SK-N-SH (cell line): ENCODE results near the gene CPN2.

Source experiments
- CHD2 ChIP-seq: fragments of 150-350 bp; IDR thresholded peaks from 2 replicates; pipeline ENCODE4 v1.6.1; 2018; ENCODE audit warnings: low read length; ENCODE audit not compliant: partially characterized antibody
- EP300 ChIP-seq, 2 experiments: IDR thresholded peaks; 2 replicates each; pipeline versions ENCODE4 v1.4.0 to v1.6.1; 2012; ENCODE audit warnings: borderline replicate concordance in 1 of 2, low read depth in 1 of 2, low read length in 1 of 2
- EZH2phosphoT487 ChIP-seq: fragments of 200-600 bp; sonication (generic); IDR thresholded peaks from 2 replicates; pipeline ENCODE4 v1.6.1; 2017; ENCODE audit warnings: low read depth, mixed run types, mild to moderate bottlenecking, antibody characterized with exemption, moderate library complexity, borderline replicate concordance
- FOXM1 ChIP-seq: IDR thresholded peaks from 2 replicates; pipeline ENCODE4 v1.4.0; 2012; ENCODE audit warnings: low read depth, mild to moderate bottlenecking
- MEF2A ChIP-seq: IDR thresholded peaks from 2 replicates; pipeline ENCODE4 v1.4.0; 2012; ENCODE audit warnings: low read depth, borderline replicate concordance
- POLR2AphosphoS5 ChIP-seq: IDR thresholded peaks from 2 replicates; pipeline ENCODE4 v1.6.1; 2012; ENCODE audit warnings: low read depth, low read length
- RAD21 ChIP-seq: IDR thresholded peaks from 2 replicates; pipeline ENCODE4 v1.6.1; 2012; ENCODE audit warnings: mild to moderate bottlenecking, low read length
- RFX5 ChIP-seq: IDR thresholded peaks from 2 replicates; pipeline ENCODE4 v1.6.1; 2012; ENCODE audit warnings: mild to moderate bottlenecking, improper control_type of control experiment, low read length
- SMC3 ChIP-seq: IDR thresholded peaks from 2 replicates; pipeline ENCODE4 v1.6.1; 2012; ENCODE audit warnings: low read depth, low read length, improper control_type of control experiment
- TF ChIP-seq, protein P1 (sequence below): fragments of 200-600 bp; sonication (generic); IDR thresholded peaks from 2 replicates; pipeline ENCODE4 v1.6.1; 2017; ENCODE audit warnings: antibody characterized with exemption, mild to moderate bottlenecking, moderate library complexity
- TF ChIP-seq, protein P2 (sequence below): IDR thresholded peaks from 2 replicates; pipeline ENCODE4 v1.6.1; 2012; ENCODE audit warnings: mild to moderate bottlenecking, low read depth, low read length, moderate library complexity
- TF ChIP-seq, protein P3 (sequence below): IDR thresholded peaks from 2 replicates; pipeline ENCODE4 v1.4.0; 2012; ENCODE audit warnings: low read depth
- TF ChIP-seq, protein P4 (sequence below): IDR thresholded peaks from 2 replicates; pipeline ENCODE4 v1.4.0; 2012; ENCODE audit warnings: low read depth, borderline replicate concordance
- TF ChIP-seq, protein P5 (sequence below): fragments of 150-350 bp; IDR thresholded peaks from 2 replicates; pipeline ENCODE4 v1.6.1; 2017; ENCODE audit warnings: antibody characterized with exemption, low read length, low read depth, borderline replicate concordance

DNA sequence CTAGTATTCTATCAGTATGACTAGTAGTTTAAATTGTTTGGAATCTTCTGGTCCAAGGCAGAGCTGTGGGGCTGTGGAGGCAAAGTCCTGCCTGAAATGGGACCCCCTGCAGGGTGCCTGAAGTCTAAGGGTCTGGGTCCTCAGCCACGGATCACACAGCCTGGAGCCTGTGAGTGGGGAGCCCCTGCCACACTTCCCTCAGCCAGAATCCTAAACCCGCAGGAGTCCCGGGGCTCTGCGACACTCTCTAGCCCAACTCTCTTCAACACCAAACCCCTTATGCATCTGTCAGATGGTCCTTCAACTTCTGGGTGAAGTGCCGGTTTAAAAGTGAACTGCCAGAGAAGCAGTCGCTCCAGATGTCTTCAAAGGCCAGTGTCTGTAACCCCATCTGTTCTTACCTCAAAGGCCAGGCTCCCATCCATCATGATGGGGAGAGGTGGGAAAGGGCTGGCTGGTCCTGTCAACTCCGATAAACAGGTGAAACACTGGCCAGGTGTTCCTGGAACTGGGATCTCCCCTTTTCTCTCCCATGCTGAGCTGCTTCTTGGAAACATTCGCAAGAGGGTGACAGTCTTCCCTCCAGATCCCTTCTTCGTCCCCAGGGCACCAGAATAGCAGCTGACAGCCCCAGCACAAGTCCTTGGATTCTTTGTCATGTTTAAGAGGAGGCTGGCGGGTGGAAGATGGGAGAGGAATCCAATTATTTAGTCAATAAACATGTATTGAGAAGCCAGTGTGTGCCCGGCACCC lies 45.6 kb downstream of the CPN2 start:
- TF ChIP-seq, protein P1, sequence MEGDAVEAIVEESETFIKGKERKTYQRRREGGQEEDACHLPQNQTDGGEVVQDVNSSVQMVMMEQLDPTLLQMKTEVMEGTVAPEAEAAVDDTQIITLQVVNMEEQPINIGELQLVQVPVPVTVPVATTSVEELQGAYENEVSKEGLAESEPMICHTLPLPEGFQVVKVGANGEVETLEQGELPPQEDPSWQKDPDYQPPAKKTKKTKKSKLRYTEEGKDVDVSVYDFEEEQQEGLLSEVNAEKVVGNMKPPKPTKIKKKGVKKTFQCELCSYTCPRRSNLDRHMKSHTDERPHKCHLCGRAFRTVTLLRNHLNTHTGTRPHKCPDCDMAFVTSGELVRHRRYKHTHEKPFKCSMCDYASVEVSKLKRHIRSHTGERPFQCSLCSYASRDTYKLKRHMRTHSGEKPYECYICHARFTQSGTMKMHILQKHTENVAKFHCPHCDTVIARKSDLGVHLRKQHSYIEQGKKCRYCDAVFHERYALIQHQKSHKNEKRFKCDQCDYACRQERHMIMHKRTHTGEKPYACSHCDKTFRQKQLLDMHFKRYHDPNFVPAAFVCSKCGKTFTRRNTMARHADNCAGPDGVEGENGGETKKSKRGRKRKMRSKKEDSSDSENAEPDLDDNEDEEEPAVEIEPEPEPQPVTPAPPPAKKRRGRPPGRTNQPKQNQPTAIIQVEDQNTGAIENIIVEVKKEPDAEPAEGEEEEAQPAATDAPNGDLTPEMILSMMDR, result no peak
- no peak for TF ChIP-seq RFX5
- no peak for TF ChIP-seq RAD21
- TF ChIP-seq, protein P2, sequence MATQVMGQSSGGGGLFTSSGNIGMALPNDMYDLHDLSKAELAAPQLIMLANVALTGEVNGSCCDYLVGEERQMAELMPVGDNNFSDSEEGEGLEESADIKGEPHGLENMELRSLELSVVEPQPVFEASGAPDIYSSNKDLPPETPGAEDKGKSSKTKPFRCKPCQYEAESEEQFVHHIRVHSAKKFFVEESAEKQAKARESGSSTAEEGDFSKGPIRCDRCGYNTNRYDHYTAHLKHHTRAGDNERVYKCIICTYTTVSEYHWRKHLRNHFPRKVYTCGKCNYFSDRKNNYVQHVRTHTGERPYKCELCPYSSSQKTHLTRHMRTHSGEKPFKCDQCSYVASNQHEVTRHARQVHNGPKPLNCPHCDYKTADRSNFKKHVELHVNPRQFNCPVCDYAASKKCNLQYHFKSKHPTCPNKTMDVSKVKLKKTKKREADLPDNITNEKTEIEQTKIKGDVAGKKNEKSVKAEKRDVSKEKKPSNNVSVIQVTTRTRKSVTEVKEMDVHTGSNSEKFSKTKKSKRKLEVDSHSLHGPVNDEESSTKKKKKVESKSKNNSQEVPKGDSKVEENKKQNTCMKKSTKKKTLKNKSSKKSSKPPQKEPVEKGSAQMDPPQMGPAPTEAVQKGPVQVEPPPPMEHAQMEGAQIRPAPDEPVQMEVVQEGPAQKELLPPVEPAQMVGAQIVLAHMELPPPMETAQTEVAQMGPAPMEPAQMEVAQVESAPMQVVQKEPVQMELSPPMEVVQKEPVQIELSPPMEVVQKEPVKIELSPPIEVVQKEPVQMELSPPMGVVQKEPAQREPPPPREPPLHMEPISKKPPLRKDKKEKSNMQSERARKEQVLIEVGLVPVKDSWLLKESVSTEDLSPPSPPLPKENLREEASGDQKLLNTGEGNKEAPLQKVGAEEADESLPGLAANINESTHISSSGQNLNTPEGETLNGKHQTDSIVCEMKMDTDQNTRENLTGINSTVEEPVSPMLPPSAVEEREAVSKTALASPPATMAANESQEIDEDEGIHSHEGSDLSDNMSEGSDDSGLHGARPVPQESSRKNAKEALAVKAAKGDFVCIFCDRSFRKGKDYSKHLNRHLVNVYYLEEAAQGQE, result no peak
- no peak for TF ChIP-seq CHD2
- no peak for TF ChIP-seq EZH2phosphoT487
- TF ChIP-seq, protein P3, sequence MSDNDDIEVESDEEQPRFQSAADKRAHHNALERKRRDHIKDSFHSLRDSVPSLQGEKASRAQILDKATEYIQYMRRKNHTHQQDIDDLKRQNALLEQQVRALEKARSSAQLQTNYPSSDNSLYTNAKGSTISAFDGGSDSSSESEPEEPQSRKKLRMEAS, result no peak
- TF ChIP-seq, protein P4, sequence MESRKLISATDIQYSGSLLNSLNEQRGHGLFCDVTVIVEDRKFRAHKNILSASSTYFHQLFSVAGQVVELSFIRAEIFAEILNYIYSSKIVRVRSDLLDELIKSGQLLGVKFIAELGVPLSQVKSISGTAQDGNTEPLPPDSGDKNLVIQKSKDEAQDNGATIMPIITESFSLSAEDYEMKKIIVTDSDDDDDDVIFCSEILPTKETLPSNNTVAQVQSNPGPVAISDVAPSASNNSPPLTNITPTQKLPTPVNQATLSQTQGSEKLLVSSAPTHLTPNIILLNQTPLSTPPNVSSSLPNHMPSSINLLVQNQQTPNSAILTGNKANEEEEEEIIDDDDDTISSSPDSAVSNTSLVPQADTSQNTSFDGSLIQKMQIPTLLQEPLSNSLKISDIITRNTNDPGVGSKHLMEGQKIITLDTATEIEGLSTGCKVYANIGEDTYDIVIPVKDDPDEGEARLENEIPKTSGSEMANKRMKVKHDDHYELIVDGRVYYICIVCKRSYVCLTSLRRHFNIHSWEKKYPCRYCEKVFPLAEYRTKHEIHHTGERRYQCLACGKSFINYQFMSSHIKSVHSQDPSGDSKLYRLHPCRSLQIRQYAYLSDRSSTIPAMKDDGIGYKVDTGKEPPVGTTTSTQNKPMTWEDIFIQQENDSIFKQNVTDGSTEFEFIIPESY, result no peak
- TF ChIP-seq FOXM1, result no peak
- no peak for TF ChIP-seq MEF2A
- TF ChIP-seq, protein P5, sequence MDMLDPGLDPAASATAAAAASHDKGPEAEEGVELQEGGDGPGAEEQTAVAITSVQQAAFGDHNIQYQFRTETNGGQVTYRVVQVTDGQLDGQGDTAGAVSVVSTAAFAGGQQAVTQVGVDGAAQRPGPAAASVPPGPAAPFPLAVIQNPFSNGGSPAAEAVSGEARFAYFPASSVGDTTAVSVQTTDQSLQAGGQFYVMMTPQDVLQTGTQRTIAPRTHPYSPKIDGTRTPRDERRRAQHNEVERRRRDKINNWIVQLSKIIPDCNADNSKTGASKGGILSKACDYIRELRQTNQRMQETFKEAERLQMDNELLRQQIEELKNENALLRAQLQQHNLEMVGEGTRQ, result no peak
- TF ChIP-seq EP300 (IDR thresholded peaks at IDR 0.05; ENCODE audit: borderline replicate concordance in 1 of 2, low read depth in 1 of 2, low read length in 1 of 2), result no peak
- TF ChIP-seq POLR2AphosphoS5, result no peak
- TF ChIP-seq SMC3, result no peak
